Measurements from ENCODE around the gene SMIM5. TPM values are rescaled to one million over a fixed set of nuclear protein-coding genes. Genes with fewer than 3 reads are reported as not detected.

Gene SMIM5
- total and polyA plus RNA-seq, 4 donors: 2.1 to 5.8 (median 2.8) TPM

- 89% methylated on average over 12 of the region's 12 CpGs for WGBS (ENCODE audit: insufficient coverage)
- H3K4me1 ChIP-seq (ENCODE audit: control insufficient read depth, insufficient read depth, low read length): no peaks in the 10 kb centered on the region
- H3K4me3 ChIP-seq (ENCODE audit: low read depth, low read length): no peak overlapping the region
- H3K27me3 ChIP-seq (ENCODE audit: control insufficient read depth, insufficient read depth, low read length): no peaks in the 10 kb centered on the region
- H3K36me3 ChIP-seq (ENCODE audit: control insufficient read depth, insufficient read depth, low read length): peaks cover 14% of the 10 kb centered on the region
- H3K9me3 ChIP-seq (ENCODE audit: control insufficient read depth, insufficient read depth, low read length): no peaks in the 10 kb centered on the region
- no peak for DNase-seq (ENCODE audit: low read depth in 4 of 6, low spot score in 6 of 6)
- H3K27ac ChIP-seq (ENCODE audit: low read depth, low read length): no peak overlapping the region
Observed at GRCh38 chr17:75602644-75603043, 30.6 kb upstream of the SMIM5 start.

DNA sequence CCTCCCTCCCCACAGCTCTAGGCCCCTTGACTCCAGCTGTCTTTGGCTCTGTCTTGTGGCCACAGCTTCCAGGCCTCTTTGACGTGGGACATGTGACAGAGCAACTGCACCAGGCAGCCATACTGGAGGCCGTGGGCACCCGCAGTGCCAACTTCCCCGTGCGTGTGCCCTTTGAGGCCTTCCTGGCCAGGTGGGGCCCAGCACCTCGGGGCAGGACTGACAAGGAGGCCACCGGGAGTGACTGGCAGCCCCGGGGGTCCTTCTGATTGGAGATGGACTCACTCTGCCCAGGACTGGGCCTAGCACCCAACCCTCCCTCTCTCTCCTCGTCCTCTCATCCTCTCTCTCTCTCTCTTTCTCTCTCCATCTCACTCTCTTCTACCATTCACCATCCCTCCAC is 30.1 kb upstream of the SMIM5 start:
- no peaks in the 10 kb centered on the region for H3K9me3 ChIP-seq (ENCODE audit: control insufficient read depth, insufficient read depth, low read length)
- no peak for DNase-seq (ENCODE audit: low read depth in 4 of 6, low spot score in 6 of 6)
- H3K4me3 ChIP-seq (ENCODE audit: low read depth, low read length): no peak overlapping the region
- WGBS (ENCODE audit: insufficient coverage): 84% methylated on average over 8 of the region's 9 CpGs
- H3K27ac ChIP-seq (ENCODE audit: low read depth, low read length): no peak overlapping the region
- H3K36me3 ChIP-seq (ENCODE audit: control insufficient read depth, insufficient read depth, low read length): peaks cover 14% of the 10 kb centered on the region
- H3K27me3 ChIP-seq (ENCODE audit: control insufficient read depth, insufficient read depth, low read length): no peaks in the 10 kb centered on the region
- no peaks in the 10 kb centered on the region for H3K4me1 ChIP-seq (ENCODE audit: control insufficient read depth, insufficient read depth, low read length)

GRCh38 chr17:75604034-75604695 is 29.1 kb upstream of the SMIM5 start:
- H3K4me3 ChIP-seq (ENCODE audit: low read depth, low read length): no peak overlapping the region
- H3K36me3 ChIP-seq (ENCODE audit: control insufficient read depth, insufficient read depth, low read length): peaks cover 14% of the 10 kb centered on the region
- no peaks in the 10 kb centered on the region for H3K9me3 ChIP-seq (ENCODE audit: control insufficient read depth, insufficient read depth, low read length)
- no peak overlapping the region for H3K27ac ChIP-seq (ENCODE audit: low read depth, low read length)
- H3K27me3 ChIP-seq (ENCODE audit: control insufficient read depth, insufficient read depth, low read length): no peaks in the 10 kb centered on the region
- 93% methylated on average over 9 of the region's 12 CpGs for WGBS (ENCODE audit: insufficient coverage)
- no peak for DNase-seq (ENCODE audit: low read depth in 4 of 6, low spot score in 6 of 6)
- H3K4me1 ChIP-seq (ENCODE audit: control insufficient read depth, insufficient read depth, low read length): no peaks in the 10 kb centered on the region

- peaks cover 23% of the 10 kb centered on the region for H3K36me3 ChIP-seq (ENCODE audit: control insufficient read depth, insufficient read depth, low read length)
- H3K4me3 ChIP-seq (ENCODE audit: low read depth, low read length): no peak overlapping the region
- DNase-seq (ENCODE audit: low read depth in 4 of 6, low spot score in 6 of 6): no peak
- no peak overlapping the region for H3K27ac ChIP-seq (ENCODE audit: low read depth, low read length)
- 89% methylated on average over 12 of the region's 16 CpGs for WGBS (ENCODE audit: insufficient coverage)
- H3K9me3 ChIP-seq (ENCODE audit: control insufficient read depth, insufficient read depth, low read length): no peaks in the 10 kb centered on the region
- H3K27me3 ChIP-seq (ENCODE audit: control insufficient read depth, insufficient read depth, low read length): no peaks in the 10 kb centered on the region
- no peaks in the 10 kb centered on the region for H3K4me1 ChIP-seq (ENCODE audit: control insufficient read depth, insufficient read depth, low read length)
Observed at GRCh38 chr17:75605790-75606189, 27.4 kb upstream of the SMIM5 start.

DNA sequence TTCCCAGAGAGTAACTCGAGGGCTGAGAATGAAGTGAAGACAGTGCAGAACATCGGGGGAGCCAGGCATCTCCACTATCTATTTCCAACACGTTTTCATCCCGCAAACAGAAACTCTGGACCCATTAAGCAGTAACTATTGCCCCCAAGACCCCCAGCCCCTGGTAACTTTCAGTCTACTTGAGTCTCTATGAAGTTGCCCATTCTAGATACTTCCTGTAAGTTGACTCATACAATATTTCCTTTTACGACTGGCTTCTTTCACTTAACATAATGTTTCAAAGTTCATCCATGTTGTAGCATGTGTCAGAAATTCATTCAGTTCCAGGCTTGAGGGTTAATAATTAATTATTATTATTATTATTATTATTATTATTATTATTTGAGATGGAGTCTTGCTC is 26.1 kb upstream of the SMIM5 start:
- WGBS (ENCODE audit: insufficient coverage): 93% methylated on average over 2 of the region's 5 CpGs

GRCh38 chr17:75610103-75610984 is 22.9 kb upstream of the SMIM5 start:
- H3K4me1 ChIP-seq (ENCODE audit: control insufficient read depth, insufficient read depth, low read length): no peaks in the 10 kb centered on the region
- no peak overlapping the region for H3K27ac ChIP-seq (ENCODE audit: low read depth, low read length)
- no peaks in the 10 kb centered on the region for H3K9me3 ChIP-seq (ENCODE audit: control insufficient read depth, insufficient read depth, low read length)
- WGBS (ENCODE audit: insufficient coverage): 89% methylated on average over 25 of the region's 25 CpGs
- H3K27me3 ChIP-seq (ENCODE audit: control insufficient read depth, insufficient read depth, low read length): no peaks in the 10 kb centered on the region
- H3K4me3 ChIP-seq (ENCODE audit: low read depth, low read length): no peak overlapping the region
- DNase-seq (ENCODE audit: low read depth in 4 of 6, low spot score in 6 of 6): no peak
- H3K36me3 ChIP-seq (ENCODE audit: control insufficient read depth, insufficient read depth, low read length): peaks cover 46% of the 10 kb centered on the region

More for the DNA sequence above, 26.1 kb upstream of the SMIM5 start:
- H3K27ac ChIP-seq (ENCODE audit: low read depth, low read length): no peak overlapping the region
- no peaks in the 10 kb centered on the region for H3K27me3 ChIP-seq (ENCODE audit: control insufficient read depth, insufficient read depth, low read length)
- no peak overlapping the region for H3K4me3 ChIP-seq (ENCODE audit: low read depth, low read length)
- DNase-seq (ENCODE audit: low read depth in 4 of 6, low spot score in 6 of 6): no peak
- no peaks in the 10 kb centered on the region for H3K4me1 ChIP-seq (ENCODE audit: control insufficient read depth, insufficient read depth, low read length)
- H3K36me3 ChIP-seq (ENCODE audit: control insufficient read depth, insufficient read depth, low read length): peaks cover 26% of the 10 kb centered on the region
- no peaks in the 10 kb centered on the region for H3K9me3 ChIP-seq (ENCODE audit: control insufficient read depth, insufficient read depth, low read length)

GRCh38 chr17:75611851-75612429 is 21.3 kb upstream of the SMIM5 start:
- Histone ChIP-seq H3K9me3 (ENCODE audit: control insufficient read depth, insufficient read depth, low read length) (no peaks in the 10 kb centered on the region), H3K4me3 (ENCODE audit: low read depth, low read length) (no peak overlapping the region), H3K36me3 (ENCODE audit: control insufficient read depth, insufficient read depth, low read length) (peaks cover 60% of the 10 kb centered on the region), H3K4me1 (ENCODE audit: control insufficient read depth, insufficient read depth, low read length) (no peaks in the 10 kb centered on the region), H3K27ac (ENCODE audit: low read depth, low read length) (no peak overlapping the region), H3K27me3 (ENCODE audit: control insufficient read depth, insufficient read depth, low read length) (no peaks in the 10 kb centered on the region)
- no peak for DNase-seq (ENCODE audit: low read depth in 4 of 6, low spot score in 6 of 6)
- 89% methylated on average over 17 of the region's 20 CpGs for WGBS (ENCODE audit: insufficient coverage)

DNA sequence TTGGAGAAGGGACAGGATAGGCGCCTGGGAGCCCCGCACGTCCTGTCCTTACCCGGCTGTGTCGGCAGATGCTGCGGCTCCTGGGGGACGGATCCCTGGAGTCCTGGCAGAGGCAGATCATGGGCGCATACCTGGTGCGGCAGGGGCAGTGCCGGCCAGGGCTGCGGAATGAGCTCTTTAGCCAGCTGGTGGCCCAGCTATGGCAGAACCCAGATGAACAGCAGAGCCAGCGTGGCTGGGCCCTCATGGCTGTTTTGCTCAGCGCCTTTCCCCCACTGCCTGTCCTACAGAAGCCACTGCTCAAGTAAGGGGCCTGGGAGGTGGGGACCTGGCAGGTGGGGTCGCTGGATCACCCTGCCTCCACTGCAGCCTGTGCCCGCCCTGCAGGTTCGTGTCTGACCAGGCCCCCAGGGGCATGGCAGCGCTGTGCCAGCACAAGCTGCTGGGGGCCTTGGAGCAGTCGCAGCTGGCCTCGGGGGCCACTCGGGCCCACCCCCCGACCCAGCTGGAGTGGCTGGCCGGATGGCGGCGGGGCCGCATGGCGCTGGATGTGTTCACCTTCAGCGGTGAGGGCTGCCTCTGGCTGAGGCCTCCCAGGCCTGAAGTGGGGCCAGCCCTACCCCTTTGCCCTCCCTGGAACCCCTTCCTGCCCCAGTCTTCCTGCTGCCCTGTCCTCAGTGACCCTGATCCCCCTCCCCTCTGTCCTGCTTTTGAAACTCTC is 20.2 kb upstream of the SMIM5 start:
- Histone ChIP-seq H3K27ac (ENCODE audit: low read depth, low read length) (no peak overlapping the region), H3K27me3 (ENCODE audit: control insufficient read depth, insufficient read depth, low read length) (no peaks in the 10 kb centered on the region), H3K9me3 (ENCODE audit: control insufficient read depth, insufficient read depth, low read length) (no peaks in the 10 kb centered on the region), H3K4me3 (ENCODE audit: low read depth, low read length) (no peak overlapping the region), H3K36me3 (ENCODE audit: control insufficient read depth, insufficient read depth, low read length) (peaks cover 71% of the 10 kb centered on the region), H3K4me1 (ENCODE audit: control insufficient read depth, insufficient read depth, low read length) (no peaks in the 10 kb centered on the region)
- DNase-seq (ENCODE audit: low read depth in 4 of 6, low spot score in 6 of 6): no peak
- 90% methylated on average over 27 of the region's 27 CpGs for WGBS (ENCODE audit: insufficient coverage)

GRCh38 chr17:75614006-75614405 is 19.2 kb upstream of the SMIM5 start:
- WGBS (ENCODE audit: insufficient coverage): 88% methylated on average over 11 of the region's 12 CpGs
- no peak overlapping the region for H3K4me3 ChIP-seq (ENCODE audit: low read depth, low read length)
- H3K9me3 ChIP-seq (ENCODE audit: control insufficient read depth, insufficient read depth, low read length): no peaks in the 10 kb centered on the region
- H3K27ac ChIP-seq (ENCODE audit: low read depth, low read length): no peak overlapping the region
- H3K4me1 ChIP-seq (ENCODE audit: control insufficient read depth, insufficient read depth, low read length): no peaks in the 10 kb centered on the region
- no peaks in the 10 kb centered on the region for H3K27me3 ChIP-seq (ENCODE audit: control insufficient read depth, insufficient read depth, low read length)
- peaks cover 80% of the 10 kb centered on the region for H3K36me3 ChIP-seq (ENCODE audit: control insufficient read depth, insufficient read depth, low read length)
- DNase-seq (ENCODE audit: low read depth in 4 of 6, low spot score in 6 of 6): no peak

Data from spinal cord (tissue), 10 donors.